H9 (cell line): Measurements from ENCODE around the gene MROH2A. TPM values are rescaled to one million over a fixed set of nuclear protein-coding genes. Genes with fewer than 3 reads are reported as not detected.

ENCODE experiments used
- DNase-seq: peaks from one replicate; pipeline ENCODE4 v3.0.0-alpha.2; 2017
- H2AFZ ChIP-seq: one replicate; pipeline ENCODE4 v1.6.1; 2013; ENCODE audit warnings: mild to moderate bottlenecking, low read length, control low read depth, moderate library complexity
- H2AK5ac ChIP-seq: 2 replicates; pipeline ENCODE4 v1.6.1; 2013; ENCODE audit warnings: low read length, control low read depth, mixed read lengths; ENCODE audit not compliant: insufficient read length
- H2BK120ac ChIP-seq: one replicate; pipeline ENCODE4 v1.6.1; 2013; ENCODE audit warnings: low read depth, mild to moderate bottlenecking, low read length, control low read depth, inconsistent platforms; ENCODE audit not compliant: poor library complexity, severe bottlenecking
- H2BK12ac ChIP-seq: 2 replicates; pipeline ENCODE4 v1.6.1; 2013; ENCODE audit warnings: low read length, control low read depth, mixed read lengths, low read depth; ENCODE audit not compliant: insufficient read length
- H2BK15ac ChIP-seq: 2 replicates; pipeline ENCODE4 v1.6.1; 2013; ENCODE audit warnings: low read depth, low read length, control low read depth
- H2BK20ac ChIP-seq: one replicate; pipeline ENCODE4 v1.6.1; 2013; ENCODE audit warnings: low read depth, mild to moderate bottlenecking, low read length, control low read depth, inconsistent platforms; ENCODE audit not compliant: poor library complexity, severe bottlenecking
- H2BK5ac ChIP-seq: 2 replicates; pipeline ENCODE4 v1.6.1; 2013; ENCODE audit warnings: low read length, control low read depth, mixed read lengths; ENCODE audit not compliant: insufficient read length
- H3K14ac ChIP-seq: 2 replicates; pipeline ENCODE4 v1.6.1; 2013; ENCODE audit warnings: low read length, control low read depth; ENCODE audit not compliant: insufficient read depth
- H3K18ac ChIP-seq: 2 replicates; pipeline ENCODE4 v1.6.1; 2013; ENCODE audit warnings: low read depth, mild to moderate bottlenecking, mixed read lengths, low read length, control low read depth; ENCODE audit not compliant: insufficient read length
- H3K23ac ChIP-seq: 2 replicates; pipeline ENCODE4 v1.6.1; 2013; ENCODE audit warnings: low read length, control low read depth, mixed read lengths, low read depth; ENCODE audit not compliant: insufficient read length
- H3K23me2 ChIP-seq: 2 replicates; pipeline ENCODE4 v1.6.1; 2013; ENCODE audit warnings: low read depth, mild to moderate bottlenecking, mixed read lengths, low read length, control low read depth; ENCODE audit not compliant: insufficient read length, poor library complexity, severe bottlenecking
- H3K27ac ChIP-seq: 2 replicates; pipeline ENCODE4 v1.5.1; 2013; ENCODE audit warnings: low read length, control low read depth, mixed read lengths, low read depth; ENCODE audit not compliant: insufficient read length
- H3K27me3 ChIP-seq: 2 replicates; pipeline ENCODE4 v1.6.1; 2013; ENCODE audit warnings: low read length, control low read depth, inconsistent platforms; ENCODE audit not compliant: insufficient read depth
- H3K4ac ChIP-seq: 2 replicates; pipeline ENCODE4 v1.6.1; 2013; ENCODE audit warnings: low read depth, mild to moderate bottlenecking, control low read depth, inconsistent platforms, low read length, moderate library complexity
- H3K4me1 ChIP-seq: 2 replicates; pipeline ENCODE4 v1.6.1; 2013; ENCODE audit warnings: low read length, control low read depth, inconsistent platforms; ENCODE audit not compliant: insufficient read depth
- H3K4me2 ChIP-seq: 2 replicates; pipeline ENCODE4 v1.6.1; 2013; ENCODE audit warnings: low read length, control low read depth, mixed read lengths; ENCODE audit not compliant: insufficient read length, insufficient read depth
- H3K56ac ChIP-seq: 2 replicates; pipeline ENCODE4 v1.6.1; 2013; ENCODE audit warnings: low read depth, mild to moderate bottlenecking, mixed read lengths, low read length, control low read depth; ENCODE audit not compliant: insufficient read length
- H3K79me1 ChIP-seq: 2 replicates; pipeline ENCODE4 v1.6.1; 2013; ENCODE audit warnings: low read depth, mild to moderate bottlenecking, moderate library complexity, low read length, control low read depth, inconsistent platforms; ENCODE audit not compliant: insufficient read depth, poor library complexity, severe bottlenecking
- H3K79me2 ChIP-seq: 2 replicates; pipeline ENCODE4 v1.6.1; 2013; ENCODE audit warnings: low read length, control low read depth, inconsistent platforms; ENCODE audit not compliant: insufficient read depth
- H3K9ac ChIP-seq: 2 replicates; pipeline ENCODE4 v1.6.1; 2013; ENCODE audit warnings: low read length, control low read depth, mixed read lengths; ENCODE audit not compliant: insufficient read length; ENCODE audit errors: extremely low read depth
- H3K9me3 ChIP-seq: one replicate; pipeline ENCODE4 v1.6.1; 2013; ENCODE audit warnings: low read depth, low read length, inconsistent platforms; ENCODE audit not compliant: control insufficient read depth
- H3T11ph ChIP-seq: one replicate; pipeline ENCODE4 v1.6.1; 2013; ENCODE audit warnings: mild to moderate bottlenecking, low read length, control low read depth, inconsistent platforms
- H4K20me1 ChIP-seq: one replicate; pipeline ENCODE4 v1.6.1; 2013; ENCODE audit not compliant: control insufficient read depth, insufficient read length, insufficient read depth
- H4K5ac ChIP-seq: 2 replicates; pipeline ENCODE4 v1.6.1; 2013; ENCODE audit warnings: low read depth, mild to moderate bottlenecking, mixed read lengths, low read length, control low read depth; ENCODE audit not compliant: insufficient read length
- H4K8ac ChIP-seq: replicated peaks from 2 replicates; pipeline ENCODE4 v1.6.1; 2013; ENCODE audit warnings: low read length, control low read depth, mixed read lengths, low read depth; ENCODE audit not compliant: insufficient read length
- H4K91ac ChIP-seq: 2 replicates; pipeline ENCODE4 v1.6.1; 2013; ENCODE audit warnings: low read depth, mild to moderate bottlenecking, moderate library complexity, mixed read lengths, low read length, control low read depth; ENCODE audit not compliant: insufficient read length
- H3K27ac Mint-ChIP-seq, 3 experiments: 2 replicates in 2 of 3; 3 replicates in 1 of 3; pipeline ENCODE4 v1.8.0; 2020 to 2021; ENCODE audit warnings: mixed read lengths in 3 of 3, mild to moderate bottlenecking in 1 of 3, moderate library complexity in 1 of 3
- H3K27me3 Mint-ChIP-seq: 2 replicates; pipeline ENCODE4 v1.8.0; 2021; ENCODE audit warnings: low read depth, mild to moderate bottlenecking, moderate library complexity, mixed read lengths
- H3K36me3 Mint-ChIP-seq, 3 experiments: 2 replicates in 2 of 3; 3 replicates in 1 of 3; pipeline ENCODE4 v1.8.0; 2020 to 2021; ENCODE audit warnings: low read depth in 3 of 3, mixed read lengths in 3 of 3; ENCODE audit not compliant: insufficient read depth in 1 of 3
- H3K4me1 Mint-ChIP-seq, 2 experiments: 2 replicates each; pipeline ENCODE4 v1.8.0; 2020; ENCODE audit warnings: mixed read lengths in 2 of 2
- H3K4me3 Mint-ChIP-seq, 2 experiments: 2 replicates in 1 of 2; 3 replicates in 1 of 2; pipeline ENCODE4 v1.8.0; 2020 to 2021; ENCODE audit warnings: mild to moderate bottlenecking in 2 of 2, mixed read lengths in 2 of 2, moderate library complexity in 1 of 2
- H3K9me3 Mint-ChIP-seq, 2 experiments: 2 replicates in 1 of 2; 3 replicates in 1 of 2; pipeline ENCODE4 v1.8.0; 2020; ENCODE audit warnings: mild to moderate bottlenecking in 2 of 2, mixed read lengths in 2 of 2, moderate library complexity in 1 of 2
- CTCF ChIP-seq: fragments of 200-600 bp; sonication (generic); conservative IDR thresholded peaks from 3 replicates; pipeline ENCODE4 v1.8.0; 2021; ENCODE audit warnings: antibody characterized with exemption, mild to moderate bottlenecking
- WGBS: extraction: QIAGEN DNeasy Blood & Tissue Kit; methylation state at CpG from one replicate; pipeline ENCODE4 v1.1.7; 2013; ENCODE audit warnings: missing lambda C conversion rate, low lambda C conversion rate, mixed read lengths; ENCODE audit not compliant: insufficient read length; ENCODE audit errors: extremely low coverage; 5-methylcytosine and 5-hydroxymethylcytosine counted together
- total RNA-seq: library from RNA; stranded (reverse); gene quantifications from 2 replicates; pipeline ENCODE4 v1.2.1, GENCODE V29; 2021

The MROH2A gene
- total RNA-seq, 1 experiment from 2014 or later: not detected

- Histone ChIP-seq H3K4me2 (no peak overlapping the region), H3K18ac (no peak overlapping the region), H3K9ac (no peak overlapping the region), H2BK15ac (no peak overlapping the region), H3K23ac (no peak overlapping the region), H3K79me1 (no peaks in the 10 kb centered on the region), H2AK5ac (no peak overlapping the region), H3K14ac (no peak overlapping the region), H2BK120ac (no peak overlapping the region), H4K5ac (no peak overlapping the region), H2BK5ac (no peak overlapping the region), H2BK12ac (no peak overlapping the region), H4K20me1 (no peaks in the 10 kb centered on the region), H2AFZ (no peak overlapping the region), H3K56ac (no peak overlapping the region), H4K91ac (no peak overlapping the region), H3K27me3 (no peaks in the 10 kb centered on the region), H3K27ac (no peak overlapping the region), H3K23me2 (no peaks in the 10 kb centered on the region), H2BK20ac (no peak overlapping the region), H3K9me3 (no peaks in the 10 kb centered on the region), H3K4ac (no peak overlapping the region), H3K79me2 (no peaks in the 10 kb centered on the region), H3K4me1 (no peaks in the 10 kb centered on the region), H3T11ph (no peak overlapping the region), H4K8ac (no peak overlapping the region)
- Mint-ChIP-seq H3K36me3 (no peaks in the 10 kb centered on the region; a peak in 1 of 7 replicates), H3K9me3 (peaks cover 0 to 3% of the 10 kb centered on the region in 2 experiments; a peak in 1 of 5 replicates), H3K27ac (no peak overlapping the region), H3K27me3 (peaks cover 10% of the 10 kb centered on the region), H3K4me1 (no peaks in the 10 kb centered on the region), H3K4me3 (no peak overlapping the region; a peak in 2 of 5 replicates)
- WGBS: no CpG with 5 or more reads among the region's 7 CpGs
- TF ChIP-seq CTCF: no peak
- no peak for DNase-seq
Measured at GRCh38 chr2:233792720-233793119, 14.6 kb downstream of the MROH2A start.
